Right lung (tissue), 5 donors: ENCODE results near the gene DMAP1. TPM values are rescaled to one million over a fixed set of nuclear protein-coding genes. Genes with fewer than 3 reads are reported as not detected.

Experiments
- DNase-seq, 2 donors: peaks; one replicate each; pipeline ENCODE4 v3.0.0-alpha.2; 2013
- polyA plus RNA-seq, 5 donors: library from polyadenylated mRNA; unstranded; fragments of 120-200 nt; gene quantifications; one replicate each; pipeline versions ENCODE4 v1.2.1 to v1.2.3, GENCODE V29; 2013; ENCODE audit warnings: inconsistent platforms in 1 of 5, low replicate concordance in 1 of 5; ENCODE audit not compliant: insufficient read length in 5 of 5, insufficient read depth in 1 of 5

Gene DMAP1
- polyA plus RNA-seq, 5 donors: 61.0 to 74.6 (median 66.5) TPM

DNA sequence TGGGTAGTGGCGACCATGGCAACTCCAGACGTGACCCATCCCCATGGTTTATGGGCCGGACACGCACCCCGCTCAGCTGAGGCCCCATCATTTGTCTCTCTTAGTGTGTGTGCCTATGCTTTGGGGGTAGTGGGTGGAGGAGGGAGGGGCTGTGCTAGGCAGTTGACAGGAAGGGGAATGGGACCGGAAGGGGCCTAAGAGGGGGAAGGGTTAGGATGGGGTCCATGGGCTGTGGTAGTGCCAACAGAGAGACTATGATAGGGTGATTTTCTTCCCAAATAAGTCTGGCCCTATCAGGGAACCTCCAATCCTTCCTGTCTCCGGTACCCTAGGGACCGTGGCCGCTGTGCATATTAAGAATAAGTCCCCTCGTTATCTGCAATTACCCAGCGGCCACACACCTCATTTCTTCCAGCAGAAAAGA is 9.9 kb downstream of the DMAP1 start:
- DNase-seq: no peak

DNA sequence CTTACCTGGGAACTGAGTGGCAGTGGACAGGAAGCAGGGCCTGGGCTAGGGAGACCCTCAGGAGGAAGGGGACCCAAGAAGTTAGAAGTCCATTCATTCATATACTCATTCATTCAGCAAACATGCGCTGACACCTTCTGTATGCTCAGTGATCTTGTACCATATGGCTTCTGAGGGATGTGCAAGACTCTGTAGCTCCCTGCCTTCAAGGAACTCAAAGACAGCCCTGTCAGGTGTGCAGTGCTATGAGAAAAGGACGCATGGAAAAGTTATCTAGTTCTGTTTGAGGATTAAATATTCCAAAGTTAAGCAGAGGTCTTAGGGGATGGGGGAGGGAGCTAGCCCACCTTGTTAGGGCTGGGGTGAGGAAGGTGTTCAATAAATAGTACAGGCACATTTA is 12.5 kb downstream of the DMAP1 start:
- no peak for DNase-seq

GRCh38 chr1:44227211-44227610 is 13.9 kb downstream of the DMAP1 start:
- DNase-seq: no peak

DNA sequence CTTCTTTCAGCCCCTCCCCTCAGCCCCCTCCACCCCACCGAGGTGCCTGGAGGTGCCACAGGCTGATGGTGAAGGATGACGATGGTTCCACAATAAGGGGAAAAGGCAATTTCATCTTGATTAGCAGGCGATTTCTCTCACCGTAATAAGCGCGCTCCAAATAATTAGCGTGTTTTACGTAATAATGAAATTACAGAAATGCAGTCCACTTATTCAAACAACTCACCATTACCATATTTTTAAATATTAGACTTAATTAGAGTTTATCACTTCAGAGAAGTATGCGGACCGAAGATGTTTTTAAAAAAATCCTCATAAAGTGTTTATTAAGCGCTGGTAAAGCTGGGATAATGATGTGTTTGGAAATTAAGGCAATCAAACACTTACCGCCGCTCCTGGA is 14.9 kb downstream of the DMAP1 start:
- DNase-seq: no peak

- DNase-seq: no peak
Measured at GRCh38 chr1:44229435-44230167, 16.3 kb downstream of the DMAP1 start.

DNA sequence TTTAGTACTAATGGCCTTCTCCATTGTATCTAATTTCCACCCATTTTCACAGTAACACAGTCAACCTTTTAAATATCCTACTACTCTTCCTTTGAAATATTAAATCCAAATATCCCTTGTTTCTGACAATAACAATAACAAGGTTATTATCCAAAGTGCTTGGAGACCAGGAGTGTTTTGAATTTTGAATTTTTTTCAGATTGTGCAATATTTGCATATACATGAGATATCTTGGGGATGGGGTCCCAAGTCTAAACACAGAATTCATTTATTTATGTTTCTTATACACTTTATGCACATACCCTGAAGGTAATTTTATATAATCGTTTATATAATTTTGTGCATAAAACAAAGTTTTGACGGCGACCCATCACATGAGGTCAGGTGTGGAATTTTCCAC is 17.5 kb downstream of the DMAP1 start:
- no peak for DNase-seq

GRCh38 chr1:44233593-44233992 is 20.3 kb downstream of the DMAP1 start:
- DNase-seq: no peak

DNA sequence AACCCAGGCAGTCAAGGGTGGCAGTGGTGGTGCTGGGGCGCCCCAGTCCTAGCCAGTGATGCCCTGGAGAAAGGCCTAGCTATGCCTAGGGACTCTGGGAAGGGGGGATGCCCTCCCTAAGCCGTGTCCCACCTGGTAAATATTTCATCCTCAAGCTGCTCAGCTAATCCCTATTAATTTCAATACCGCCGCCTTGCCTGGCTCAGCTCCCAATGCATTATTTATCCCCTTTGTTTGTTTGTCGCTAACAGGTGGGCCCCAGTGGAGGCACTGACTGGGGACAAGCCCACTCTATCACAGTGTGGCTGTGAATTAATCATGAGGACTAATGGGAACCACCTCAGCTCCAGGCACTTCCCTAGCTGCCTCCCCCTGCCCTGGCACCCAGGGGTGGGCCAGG is 22.5 kb downstream of the DMAP1 start:
- DNase-seq: no peak

GRCh38 chr1:44236490-44237272 is 23.4 kb downstream of the DMAP1 start:
- DNase-seq: no peak

DNA sequence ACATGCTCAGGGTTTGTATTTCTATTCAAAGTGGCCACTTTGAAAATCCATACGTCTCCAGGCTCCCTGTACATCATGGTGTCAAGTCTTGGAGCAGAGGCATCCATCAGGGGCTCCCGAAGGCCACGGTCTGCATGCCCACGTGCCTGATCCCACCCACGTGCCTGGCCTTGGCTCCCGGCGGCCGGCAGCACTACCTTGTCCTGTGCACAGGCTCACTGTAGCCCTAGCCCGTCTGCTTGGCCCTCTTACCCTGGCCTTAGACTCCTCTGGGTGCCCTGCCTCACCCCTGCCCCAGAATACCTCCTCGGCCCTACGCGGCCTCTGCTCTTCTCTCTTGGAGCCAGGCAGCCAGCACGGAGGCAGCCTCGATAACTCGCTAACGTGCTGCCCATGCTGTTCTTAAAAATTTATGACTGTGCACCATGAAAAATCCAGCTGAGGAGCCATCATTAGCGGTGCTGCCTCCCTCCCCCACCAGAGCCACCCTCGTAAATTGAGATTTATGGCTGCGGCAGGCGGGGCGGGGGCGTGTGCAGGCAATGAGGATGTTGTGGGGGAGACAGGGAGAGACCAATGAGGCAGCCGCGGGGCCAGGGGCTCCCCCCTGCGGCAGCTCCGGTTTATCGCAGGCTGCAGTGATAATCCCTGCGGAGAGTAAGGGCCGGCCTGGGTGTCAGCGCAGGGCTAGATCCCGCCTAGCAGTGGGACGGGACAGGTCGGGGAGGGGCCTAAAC is 24.6 kb downstream of the DMAP1 start:
- DNase-seq: peak in 1 of 2 donors; percentile 13

- DNase-seq: no peak
Measured at GRCh38 chr1:44238660-44239059, 25.4 kb downstream of the DMAP1 start.

DNA sequence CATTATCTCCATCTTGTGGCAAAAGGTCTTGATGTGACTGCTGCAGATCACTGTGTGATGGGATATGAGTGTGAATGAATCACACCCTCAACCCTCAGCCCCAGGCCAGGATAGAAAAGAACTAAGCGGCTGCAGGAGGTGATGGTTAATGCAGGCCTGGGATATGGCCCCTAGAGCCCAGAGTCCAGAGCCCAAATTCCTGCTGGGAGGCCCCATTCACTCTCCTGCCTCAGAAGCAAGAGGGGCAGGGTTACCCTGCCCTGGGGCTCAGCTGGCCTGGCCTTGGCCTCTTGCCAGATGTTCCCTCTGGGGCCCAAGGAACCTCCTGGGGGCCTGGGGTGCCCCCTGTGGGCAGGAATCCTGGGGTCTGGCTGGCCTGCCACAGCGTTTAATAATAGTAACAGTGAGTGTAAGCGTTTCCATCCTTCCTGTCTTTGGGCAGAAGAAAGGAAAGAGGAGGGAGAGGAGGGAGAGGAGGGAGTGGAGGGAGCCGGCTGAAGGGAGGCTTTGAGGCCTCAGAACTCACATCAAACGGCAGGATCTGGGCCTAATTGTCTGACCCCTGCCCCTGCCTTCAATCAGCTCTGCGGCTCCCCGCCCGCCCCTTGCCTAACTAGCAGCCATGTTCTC is 26.2 kb downstream of the DMAP1 start:
- peak; percentile 32 to 35 for DNase-seq

DNA sequence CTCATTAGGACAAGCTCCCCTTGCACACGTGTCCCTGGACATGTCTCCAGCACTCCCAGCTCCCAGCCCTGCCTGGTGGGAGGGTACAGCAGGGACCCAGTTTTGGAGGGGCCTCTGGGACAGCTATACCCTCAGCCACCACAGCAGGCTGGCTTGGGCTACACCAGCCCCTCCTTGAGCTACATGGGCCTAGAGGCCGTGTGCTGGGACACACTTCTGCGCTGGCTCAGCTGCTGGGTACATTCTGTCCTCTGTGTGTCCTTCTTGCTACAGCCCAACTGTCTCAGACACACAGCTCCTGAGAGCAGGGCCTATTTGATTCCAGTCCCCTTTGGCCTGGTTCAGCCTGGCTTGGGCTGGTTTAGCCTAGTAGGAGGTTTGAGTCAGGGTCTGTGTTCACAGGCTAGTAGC is 26.7 kb downstream of the DMAP1 start:
- no peak for DNase-seq

DNA sequence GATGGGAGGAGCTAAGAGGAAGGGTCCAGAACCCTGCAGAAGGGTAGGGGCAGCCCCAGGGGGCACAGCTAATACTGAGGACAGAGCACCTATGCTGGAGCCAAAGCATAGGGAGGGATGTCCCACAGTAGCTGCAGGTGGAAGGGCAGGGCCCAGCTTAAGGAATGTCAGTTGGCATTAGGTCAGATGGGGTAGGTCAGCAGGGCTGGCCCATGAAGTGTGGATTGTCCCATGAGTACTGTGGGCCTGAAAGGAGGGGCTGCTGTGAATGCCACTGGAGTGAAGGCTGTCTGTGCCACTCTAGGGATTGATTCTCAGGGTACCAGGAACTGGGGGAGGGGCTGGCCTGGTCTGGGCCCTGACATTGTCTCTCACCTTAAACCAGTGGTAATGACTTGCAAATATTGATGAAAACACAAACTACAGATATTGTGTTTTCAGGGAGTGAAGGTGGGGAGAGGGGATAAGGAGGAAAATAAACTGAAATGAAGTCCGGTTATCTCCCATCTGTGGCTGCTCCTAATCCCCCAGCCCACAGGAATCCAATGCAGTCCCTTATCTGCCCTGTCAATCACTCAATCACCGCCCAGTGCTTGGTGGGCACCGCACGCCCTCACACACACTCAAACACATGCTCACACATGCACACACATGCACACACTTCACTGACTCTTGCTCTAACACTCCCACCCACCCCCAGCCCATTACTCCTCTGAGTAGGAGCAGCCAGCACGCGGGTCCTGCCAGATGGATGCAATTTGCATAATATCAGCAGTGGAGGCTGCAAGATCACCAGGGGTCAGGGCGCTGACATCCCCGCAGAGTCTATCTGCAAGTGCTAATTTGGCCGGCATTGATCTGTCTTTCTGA is 27.8 kb downstream of the DMAP1 start:
- no peak for DNase-seq

- no peak for DNase-seq
Measured at GRCh38 chr1:44242746-44243145, 29.5 kb downstream of the DMAP1 start.

- no peak for DNase-seq
Measured at GRCh38 chr1:44243782-44244495, 30.7 kb downstream of the DMAP1 start.

DNA sequence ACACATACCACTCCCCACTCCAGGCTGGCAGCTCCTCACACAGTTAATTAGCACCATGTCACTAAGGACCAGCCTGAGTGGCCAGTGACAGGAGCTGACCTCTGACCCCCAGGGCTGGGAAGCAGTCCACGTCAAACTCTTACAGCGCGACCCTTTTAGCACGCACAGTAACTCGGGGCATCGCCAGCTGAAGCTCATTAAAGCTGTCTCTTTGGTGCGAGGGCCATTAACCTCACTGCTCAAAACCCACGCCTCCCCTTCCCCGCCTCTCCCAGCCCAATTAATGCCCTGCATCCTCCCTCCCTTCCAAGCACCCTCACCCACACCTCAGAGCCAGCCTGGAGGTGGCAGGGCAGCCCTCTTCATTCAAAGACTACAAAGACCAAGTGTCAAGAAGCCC is 31.7 kb downstream of the DMAP1 start:
- no peak for DNase-seq

DNA sequence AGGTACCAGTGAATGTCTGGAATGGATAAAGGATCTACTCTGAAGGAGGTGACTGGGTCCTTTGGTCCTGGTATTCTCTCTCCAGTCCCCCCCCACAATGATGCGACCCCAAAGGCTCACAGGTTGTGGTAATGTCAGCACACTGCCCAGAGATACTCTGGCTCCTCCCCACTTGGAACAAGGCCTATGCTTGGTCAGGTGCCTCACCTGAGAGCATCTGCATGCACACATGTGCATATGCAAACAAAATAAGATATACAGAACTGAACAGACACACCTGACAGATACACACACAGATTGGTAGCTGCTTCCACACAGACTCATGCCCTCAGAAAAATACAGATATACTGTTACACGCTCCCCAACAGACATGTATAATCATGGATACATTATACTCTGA is 33.5 kb downstream of the DMAP1 start:
- DNase-seq: no peak

DNA sequence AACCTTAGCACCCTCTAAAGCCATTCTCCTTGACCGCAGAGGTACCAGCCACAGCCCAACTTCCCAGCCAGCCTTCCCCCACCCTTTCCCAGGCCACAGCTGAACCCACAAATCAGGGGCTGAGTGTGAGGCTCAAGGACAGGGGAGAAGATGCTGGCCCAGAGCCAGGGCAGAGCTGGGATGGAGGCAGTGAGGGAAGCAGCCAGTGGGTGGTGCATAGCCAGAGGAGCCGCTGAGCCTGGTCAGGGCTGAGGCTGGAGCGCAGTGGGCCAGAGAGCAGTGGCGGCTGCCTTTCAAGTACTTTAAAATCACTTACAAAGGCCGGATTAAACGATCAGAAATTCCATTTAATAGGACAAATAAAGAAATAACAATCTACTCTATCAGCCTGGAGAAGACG is 36.3 kb downstream of the DMAP1 start:
- DNase-seq: peak in 1 of 2 donors; percentile 11

DNA sequence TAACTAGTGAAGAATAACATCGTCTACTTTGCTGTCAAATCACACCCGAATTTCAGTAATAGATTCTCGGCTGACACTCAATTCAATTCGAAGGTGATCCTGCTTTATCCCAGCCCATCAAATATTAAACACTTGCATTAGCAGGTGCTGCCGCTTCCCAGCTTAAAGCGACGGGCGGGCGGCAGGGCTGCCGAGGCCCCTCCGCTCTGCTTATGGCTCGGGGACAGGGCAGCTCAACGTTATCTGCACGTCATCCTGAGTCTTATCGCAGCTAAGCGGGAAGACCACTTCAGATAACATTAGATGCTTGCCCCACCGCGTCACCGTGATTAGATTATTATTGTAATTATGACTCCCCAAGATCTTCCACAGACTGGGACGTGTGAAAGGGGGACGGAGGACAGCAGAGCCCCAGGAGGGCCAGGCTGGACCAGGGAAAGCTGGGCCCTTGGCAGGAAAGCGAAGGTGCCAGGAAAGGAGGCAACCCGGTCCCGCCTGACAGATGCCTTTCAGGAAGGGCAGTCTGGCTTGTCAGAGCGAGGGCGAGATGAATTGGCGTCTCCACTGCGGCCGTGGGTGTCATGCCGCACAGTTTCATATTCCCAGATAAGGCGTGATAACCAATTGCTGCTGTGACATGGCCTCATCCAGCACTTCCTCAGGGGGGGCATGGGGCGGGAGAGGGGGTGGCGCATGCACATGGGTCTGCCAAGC is 37.0 kb downstream of the DMAP1 start:
- DNase-seq: no peak
